Measurements from ENCODE around the gene ATL1.

Gene ATL1

GRCh38 chr14:50544911-50545310 lies 15.0 kb upstream of the ATL1 start:
- WGBS: 85% methylated on average over 3 of the region's 3 CpGs
- Histone ChIP-seq H3K4ac (ENCODE audit: low read depth in 1 of 2, low read length in 2 of 2) (no peak overlapping the region), H3K4me3 (ENCODE audit: insufficient read depth in 1 of 2, low read depth in 1 of 2, low read length in 2 of 2) (no peak overlapping the region), H4K91ac (ENCODE audit: low read length) (no peak overlapping the region), H3K14ac (ENCODE audit: low read length in 2 of 2) (no peak overlapping the region), H2BK120ac (ENCODE audit: low read depth, low read length) (no peak overlapping the region), H4K8ac (ENCODE audit: low read length) (no peak overlapping the region), H3K23ac (ENCODE audit: low read length in 2 of 2) (no peak overlapping the region), H2AK5ac (ENCODE audit: low read length, severe bottlenecking) (no peak overlapping the region), H2BK12ac (ENCODE audit: low read length in 2 of 2) (no peak overlapping the region), H2BK15ac (ENCODE audit: low read depth, poor library complexity, severe bottlenecking) (no peak overlapping the region), H3K9me3 (ENCODE audit: control insufficient read depth, low read length) (peaks cover 2% of the 10 kb centered on the region), H2AFZ (ENCODE audit: low read depth, low read length) (no peak overlapping the region), H3K79me1 (replicated peaks; ENCODE audit: low read length, poor library complexity, severe bottlenecking) (no peaks in the 10 kb centered on the region), H3K4me1 (ENCODE audit: control insufficient read depth, insufficient read depth, low read depth, low read length) (no peaks in the 10 kb centered on the region), H3K36me3 (ENCODE audit: control insufficient read depth in 1 of 2, insufficient read depth in 2 of 2, low read depth in 1 of 2, low read length in 2 of 2) (no peaks in the 10 kb centered on the region), H3K18ac (ENCODE audit: low read depth in 1 of 2, low read length in 2 of 2) (no peak overlapping the region), H3K27me3 (ENCODE audit: control insufficient read depth in 1 of 2, insufficient read depth in 1 of 2, low read length in 2 of 2) (no peaks in the 10 kb centered on the region), H3K4me2 (ENCODE audit: low read length, poor library complexity, severe bottlenecking) (no peak overlapping the region), H3K9ac (ENCODE audit: low read length) (no peak overlapping the region), H3K27ac (ENCODE audit: low read length, poor library complexity, severe bottlenecking) (no peak overlapping the region), H2BK5ac (ENCODE audit: low read depth, low read length, poor library complexity, severe bottlenecking) (no peak overlapping the region)
- no peak for DNase-seq

DNA sequence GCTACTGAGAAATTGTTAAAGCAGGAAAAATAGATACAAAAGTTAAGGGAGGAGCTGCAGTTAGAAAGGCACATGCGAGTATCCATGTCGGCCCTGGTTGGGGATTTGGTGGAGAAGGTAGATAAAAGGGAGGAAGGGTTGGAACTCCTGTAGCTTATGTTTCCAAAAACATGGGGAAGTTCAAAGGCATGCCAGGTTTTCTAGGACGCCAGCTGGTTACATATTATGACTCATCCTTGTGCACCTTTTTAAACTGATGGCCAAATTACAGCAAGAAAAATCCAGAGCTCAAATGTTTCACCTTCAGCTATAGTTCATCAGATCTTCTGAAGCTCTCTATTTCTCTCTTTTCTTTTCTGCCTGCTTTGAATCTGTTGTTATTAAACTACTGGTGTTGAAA lies 14.3 kb upstream of the ATL1 start:
- Histone ChIP-seq H3K9ac (ENCODE audit: low read length) (no peak overlapping the region), H3K4me1 (ENCODE audit: control insufficient read depth, insufficient read depth, low read depth, low read length) (no peaks in the 10 kb centered on the region), H3K14ac (ENCODE audit: low read length in 2 of 2) (no peak overlapping the region), H2BK5ac (ENCODE audit: low read depth, low read length, poor library complexity, severe bottlenecking) (no peak overlapping the region), H4K8ac (ENCODE audit: low read length) (no peak overlapping the region), H4K91ac (ENCODE audit: low read length) (no peak overlapping the region), H2AFZ (ENCODE audit: low read depth, low read length) (no peak overlapping the region), H3K79me1 (replicated peaks; ENCODE audit: low read length, poor library complexity, severe bottlenecking) (no peaks in the 10 kb centered on the region), H3K36me3 (ENCODE audit: control insufficient read depth in 1 of 2, insufficient read depth in 2 of 2, low read depth in 1 of 2, low read length in 2 of 2) (no peaks in the 10 kb centered on the region), H2AK5ac (ENCODE audit: low read length, severe bottlenecking) (no peak overlapping the region), H3K4ac (ENCODE audit: low read depth in 1 of 2, low read length in 2 of 2) (no peak overlapping the region), H3K23ac (ENCODE audit: low read length in 2 of 2) (no peak overlapping the region), H2BK15ac (ENCODE audit: low read depth, poor library complexity, severe bottlenecking) (no peak overlapping the region), H3K9me3 (ENCODE audit: control insufficient read depth, low read length) (peaks cover 2% of the 10 kb centered on the region), H3K18ac (ENCODE audit: low read depth in 1 of 2, low read length in 2 of 2) (no peak overlapping the region), H2BK12ac (ENCODE audit: low read length in 2 of 2) (no peak overlapping the region), H3K4me2 (ENCODE audit: low read length, poor library complexity, severe bottlenecking) (no peak overlapping the region), H3K4me3 (ENCODE audit: insufficient read depth in 1 of 2, low read depth in 1 of 2, low read length in 2 of 2) (no peak overlapping the region), H3K27ac (ENCODE audit: low read length, poor library complexity, severe bottlenecking) (no peak overlapping the region), H3K27me3 (ENCODE audit: control insufficient read depth in 1 of 2, insufficient read depth in 1 of 2, low read length in 2 of 2) (no peaks in the 10 kb centered on the region), H2BK120ac (ENCODE audit: low read depth, low read length) (no peak overlapping the region)
- WGBS: 82% methylated on average over 3 of the region's 3 CpGs
- no peak for DNase-seq

DNA sequence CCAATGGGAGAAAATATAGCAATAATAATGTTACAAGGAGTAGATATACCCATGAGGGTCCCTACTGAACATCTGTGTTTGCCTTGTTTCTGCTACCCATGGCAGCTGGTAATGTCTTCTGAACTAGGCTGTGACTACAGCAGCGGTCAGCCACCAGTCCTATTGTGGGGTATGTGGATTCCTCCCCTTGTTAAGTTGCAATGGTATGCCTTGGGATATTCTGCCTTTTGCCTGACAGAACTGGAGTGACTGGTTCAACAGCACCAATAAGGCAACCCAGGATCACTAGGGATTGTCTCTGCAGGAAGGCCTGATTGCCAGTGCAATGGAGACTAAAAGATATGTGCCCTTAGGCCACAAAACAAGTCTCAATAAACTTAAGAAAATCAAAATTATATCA lies 9.7 kb upstream of the ATL1 start:
- H2BK120ac ChIP-seq (ENCODE audit: low read depth, low read length): no peak overlapping the region
- no peaks in the 10 kb centered on the region for H3K36me3 ChIP-seq (ENCODE audit: control insufficient read depth in 1 of 2, insufficient read depth in 2 of 2, low read depth in 1 of 2, low read length in 2 of 2)
- no peak overlapping the region for H2AK5ac ChIP-seq (ENCODE audit: low read length, severe bottlenecking)
- H3K27me3 ChIP-seq (ENCODE audit: control insufficient read depth in 1 of 2, insufficient read depth in 1 of 2, low read length in 2 of 2): no peaks in the 10 kb centered on the region
- H3K27ac ChIP-seq (ENCODE audit: low read length, poor library complexity, severe bottlenecking): no peak overlapping the region
- 100% methylated on average over 1 of the region's 1 CpG for WGBS
- no peak overlapping the region for H2BK15ac ChIP-seq (ENCODE audit: low read depth, poor library complexity, severe bottlenecking)
- no peak overlapping the region for H3K4ac ChIP-seq (ENCODE audit: low read depth in 1 of 2, low read length in 2 of 2)
- H2BK5ac ChIP-seq (ENCODE audit: low read depth, low read length, poor library complexity, severe bottlenecking): no peak overlapping the region
- no peak overlapping the region for H4K91ac ChIP-seq (ENCODE audit: low read length)
- no peaks in the 10 kb centered on the region for H3K9me3 ChIP-seq (ENCODE audit: control insufficient read depth, low read length)
- DNase-seq: no peak
- H3K14ac ChIP-seq (ENCODE audit: low read length in 2 of 2): no peak overlapping the region
- no peak overlapping the region for H4K8ac ChIP-seq (ENCODE audit: low read length)
- H3K79me1 ChIP-seq (replicated peaks; ENCODE audit: low read length, poor library complexity, severe bottlenecking): no peaks in the 10 kb centered on the region
- no peak overlapping the region for H3K4me3 ChIP-seq (ENCODE audit: insufficient read depth in 1 of 2, low read depth in 1 of 2, low read length in 2 of 2)
- no peak overlapping the region for H3K18ac ChIP-seq (ENCODE audit: low read depth in 1 of 2, low read length in 2 of 2)
- H3K9ac ChIP-seq (ENCODE audit: low read length): no peak overlapping the region
- H2BK12ac ChIP-seq (ENCODE audit: low read length in 2 of 2): no peak overlapping the region
- no peaks in the 10 kb centered on the region for H3K4me1 ChIP-seq (ENCODE audit: control insufficient read depth, insufficient read depth, low read depth, low read length)
- H3K4me2 ChIP-seq (ENCODE audit: low read length, poor library complexity, severe bottlenecking): no peak overlapping the region
- no peak overlapping the region for H3K23ac ChIP-seq (ENCODE audit: low read length in 2 of 2)
- H2AFZ ChIP-seq (ENCODE audit: low read depth, low read length): no peak overlapping the region

DNA sequence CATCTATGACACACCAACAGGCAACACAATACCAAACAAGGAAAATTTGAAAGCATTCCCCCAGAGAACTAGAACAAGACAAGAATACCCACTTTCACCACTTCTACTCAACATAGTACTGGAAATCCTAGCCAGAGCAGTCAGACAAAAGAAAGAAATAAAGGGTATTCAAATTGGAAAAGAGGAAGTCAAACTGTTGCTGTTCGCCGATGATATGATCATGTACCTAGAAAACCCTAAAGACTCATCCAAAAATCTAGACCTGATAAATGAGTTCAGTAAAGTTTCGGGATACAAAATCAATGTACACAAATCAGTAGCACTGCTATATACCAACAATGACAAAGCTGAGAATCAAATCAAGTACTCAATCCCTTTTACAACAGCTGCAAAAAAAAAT lies 8.1 kb upstream of the ATL1 start:
- Histone ChIP-seq H4K8ac (ENCODE audit: low read length) (no peak overlapping the region), H3K36me3 (ENCODE audit: control insufficient read depth in 1 of 2, insufficient read depth in 2 of 2, low read depth in 1 of 2, low read length in 2 of 2) (no peaks in the 10 kb centered on the region), H3K27me3 (ENCODE audit: control insufficient read depth in 1 of 2, insufficient read depth in 1 of 2, low read length in 2 of 2) (no peaks in the 10 kb centered on the region), H3K4me1 (ENCODE audit: control insufficient read depth, insufficient read depth, low read depth, low read length) (no peaks in the 10 kb centered on the region), H2AK5ac (ENCODE audit: low read length, severe bottlenecking) (no peak overlapping the region), H2BK5ac (ENCODE audit: low read depth, low read length, poor library complexity, severe bottlenecking) (no peak overlapping the region), H3K9ac (ENCODE audit: low read length) (no peak overlapping the region), H3K79me1 (replicated peaks; ENCODE audit: low read length, poor library complexity, severe bottlenecking) (no peaks in the 10 kb centered on the region), H3K23ac (ENCODE audit: low read length in 2 of 2) (no peak overlapping the region), H3K4me3 (ENCODE audit: insufficient read depth in 1 of 2, low read depth in 1 of 2, low read length in 2 of 2) (no peak overlapping the region), H2BK15ac (ENCODE audit: low read depth, poor library complexity, severe bottlenecking) (no peak overlapping the region), H3K4ac (ENCODE audit: low read depth in 1 of 2, low read length in 2 of 2) (no peak overlapping the region), H3K18ac (ENCODE audit: low read depth in 1 of 2, low read length in 2 of 2) (no peak overlapping the region), H3K4me2 (ENCODE audit: low read length, poor library complexity, severe bottlenecking) (no peak overlapping the region), H3K27ac (ENCODE audit: low read length, poor library complexity, severe bottlenecking) (no peak overlapping the region), H2BK120ac (ENCODE audit: low read depth, low read length) (no peak overlapping the region), H3K14ac (ENCODE audit: low read length in 2 of 2) (no peak overlapping the region), H4K91ac (ENCODE audit: low read length) (no peak overlapping the region), H3K9me3 (ENCODE audit: control insufficient read depth, low read length) (no peaks in the 10 kb centered on the region), H2AFZ (ENCODE audit: low read depth, low read length) (no peak overlapping the region), H2BK12ac (ENCODE audit: low read length in 2 of 2) (no peak overlapping the region)
- no peak for DNase-seq
- 100% methylated on average over 3 of the region's 3 CpGs for WGBS
